Omental fat pad (tissue), 4 donors: Measurements from ENCODE around the gene PIK3R5. TPM values are rescaled to one million over a fixed set of nuclear protein-coding genes. Genes with fewer than 3 reads are reported as not detected.

ENCODE experiments used
- ATAC-seq: fragments of 150-250 bp; one replicate; pipeline ENCODE4 v1.9.1; 2016; ENCODE audit warnings: mild to moderate bottlenecking, moderate library complexity; ENCODE audit not compliant: low FRiP score
- DNase-seq: peaks from one replicate; pipeline ENCODE4 v3.0.0-alpha.2; 2019; ENCODE audit warnings: low spot score
- total RNA-seq, 4 donors: library from RNA; depleted of rRNA; stranded (reverse); fragments of >200 nt; gene quantifications; one replicate each; pipeline ENCODE4 v1.1.0, GENCODE V29; 2016
- TF ChIP-seq, protein P1 (sequence below), 3 donors: fragments of 450-650 bp; IDR thresholded peaks; one replicate each; pipeline ENCODE4 v1.5.1; 2016 to 2017; ENCODE audit warnings: antibody characterized with exemption in 3 of 3, mild to moderate bottlenecking in 3 of 3, moderate library complexity in 2 of 3

The PIK3R5 gene
- total RNA-seq, 4 donors from 2014 or later: 18.9 to 60.2 (median 37.8) TPM

DNA sequence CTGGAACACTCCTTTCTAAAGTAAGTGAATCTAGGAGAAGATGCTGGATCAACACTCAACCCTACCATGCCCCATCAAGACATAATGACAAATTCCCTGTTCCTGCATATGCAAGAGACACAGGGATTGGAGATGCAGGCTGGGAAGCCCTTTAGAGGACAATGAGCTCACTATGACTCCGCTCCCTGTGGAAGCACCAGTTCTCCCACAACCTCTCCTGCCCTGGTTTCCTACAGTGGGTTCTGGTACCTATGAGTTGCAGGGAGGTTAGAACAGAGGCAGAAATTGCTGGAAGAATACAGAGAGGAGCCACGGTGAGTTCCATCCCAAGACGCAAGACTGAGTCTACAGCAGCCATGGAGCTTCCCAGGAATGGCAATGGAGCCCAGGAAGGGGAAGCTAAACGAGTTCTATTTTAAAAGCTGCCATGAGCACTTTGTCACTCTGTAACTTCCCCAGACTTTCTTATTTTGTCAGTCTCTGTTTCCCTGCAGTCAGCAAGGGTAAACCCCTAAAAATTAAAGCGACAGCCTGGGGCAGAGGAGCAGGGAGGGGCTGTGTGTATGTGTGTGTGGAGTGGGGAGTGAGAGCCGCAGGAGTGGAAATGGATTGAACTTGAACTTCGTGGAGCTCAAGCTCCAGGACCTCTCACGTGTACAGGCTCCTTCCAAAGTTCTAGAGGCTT, 55.8 kb downstream of the PIK3R5 start:
- no peak for DNase-seq
- TF ChIP-seq, protein P1, sequence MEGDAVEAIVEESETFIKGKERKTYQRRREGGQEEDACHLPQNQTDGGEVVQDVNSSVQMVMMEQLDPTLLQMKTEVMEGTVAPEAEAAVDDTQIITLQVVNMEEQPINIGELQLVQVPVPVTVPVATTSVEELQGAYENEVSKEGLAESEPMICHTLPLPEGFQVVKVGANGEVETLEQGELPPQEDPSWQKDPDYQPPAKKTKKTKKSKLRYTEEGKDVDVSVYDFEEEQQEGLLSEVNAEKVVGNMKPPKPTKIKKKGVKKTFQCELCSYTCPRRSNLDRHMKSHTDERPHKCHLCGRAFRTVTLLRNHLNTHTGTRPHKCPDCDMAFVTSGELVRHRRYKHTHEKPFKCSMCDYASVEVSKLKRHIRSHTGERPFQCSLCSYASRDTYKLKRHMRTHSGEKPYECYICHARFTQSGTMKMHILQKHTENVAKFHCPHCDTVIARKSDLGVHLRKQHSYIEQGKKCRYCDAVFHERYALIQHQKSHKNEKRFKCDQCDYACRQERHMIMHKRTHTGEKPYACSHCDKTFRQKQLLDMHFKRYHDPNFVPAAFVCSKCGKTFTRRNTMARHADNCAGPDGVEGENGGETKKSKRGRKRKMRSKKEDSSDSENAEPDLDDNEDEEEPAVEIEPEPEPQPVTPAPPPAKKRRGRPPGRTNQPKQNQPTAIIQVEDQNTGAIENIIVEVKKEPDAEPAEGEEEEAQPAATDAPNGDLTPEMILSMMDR (IDR thresholded peaks at IDR 0.05): no peak
- no peak for ATAC-seq

DNA sequence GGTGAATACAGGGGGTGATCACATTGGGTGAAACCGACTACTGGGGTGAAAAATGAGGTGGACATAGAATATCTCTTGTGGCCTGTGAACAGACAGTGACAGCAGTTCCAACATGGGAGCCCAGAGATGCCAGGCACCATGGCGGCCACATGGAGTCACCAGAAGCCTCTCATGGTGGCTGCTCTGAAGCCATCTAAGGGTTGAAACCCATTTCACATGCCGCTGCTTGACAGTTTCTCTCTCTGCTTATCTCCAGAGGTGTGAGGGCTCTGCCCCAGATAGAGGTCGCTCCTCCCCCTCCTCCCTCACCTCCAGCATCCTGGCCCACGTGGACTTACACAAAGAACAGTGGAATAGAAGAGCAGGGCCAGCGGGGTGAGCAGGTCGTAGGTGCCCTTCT, 60.2 kb downstream of the PIK3R5 start:
- TF ChIP-seq, protein P1 (IDR thresholded peaks at IDR 0.05): no peak
- ATAC-seq: no peak

DNA sequence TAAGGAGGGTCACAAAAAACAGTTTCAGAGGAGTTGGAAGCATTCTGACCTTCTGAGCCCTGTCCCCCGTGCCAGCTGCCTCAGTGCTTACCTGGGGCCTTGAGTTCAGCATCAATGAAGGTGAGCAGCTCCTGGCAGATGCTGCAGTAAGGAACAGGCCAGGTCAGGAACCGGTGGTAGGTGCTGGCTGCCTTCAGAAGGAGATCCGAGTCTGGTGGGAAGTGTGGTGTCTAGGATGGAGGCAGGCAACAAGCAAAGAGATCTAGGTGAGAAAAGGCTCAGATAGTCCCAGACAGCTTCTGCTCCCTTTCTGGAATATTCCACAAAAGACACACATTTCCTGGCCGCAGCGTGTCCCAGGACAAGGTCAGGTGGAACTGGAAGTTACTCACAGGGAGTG, 60.8 kb downstream of the PIK3R5 start:
- TF ChIP-seq, protein P1 (IDR thresholded peaks at IDR 0.05): no peak
- DNase-seq (no peak), ATAC-seq (no peak)

More for the DNA sequence above, 60.2 kb downstream of the PIK3R5 start:
- no peak for DNase-seq

DNA sequence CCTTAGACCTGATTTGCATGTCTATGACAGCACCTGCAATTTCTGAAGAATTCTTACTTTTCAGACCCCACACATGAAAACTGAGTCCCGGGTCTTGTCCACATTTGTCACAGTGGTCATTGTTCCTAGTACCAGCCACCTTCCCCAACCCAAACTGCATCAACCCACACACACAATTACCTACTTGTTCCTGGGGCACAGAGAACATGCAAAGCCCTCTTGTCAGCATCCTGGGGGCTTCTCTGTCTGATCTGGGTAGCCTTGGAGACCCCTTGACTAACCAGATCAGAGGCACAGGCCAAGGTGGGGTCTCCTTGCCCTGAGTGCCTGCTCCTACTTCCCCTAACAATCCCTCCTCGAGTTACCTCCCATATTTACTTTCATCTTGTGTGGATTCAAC, 61.3 kb downstream of the PIK3R5 start:
- ATAC-seq: no peak

DNA sequence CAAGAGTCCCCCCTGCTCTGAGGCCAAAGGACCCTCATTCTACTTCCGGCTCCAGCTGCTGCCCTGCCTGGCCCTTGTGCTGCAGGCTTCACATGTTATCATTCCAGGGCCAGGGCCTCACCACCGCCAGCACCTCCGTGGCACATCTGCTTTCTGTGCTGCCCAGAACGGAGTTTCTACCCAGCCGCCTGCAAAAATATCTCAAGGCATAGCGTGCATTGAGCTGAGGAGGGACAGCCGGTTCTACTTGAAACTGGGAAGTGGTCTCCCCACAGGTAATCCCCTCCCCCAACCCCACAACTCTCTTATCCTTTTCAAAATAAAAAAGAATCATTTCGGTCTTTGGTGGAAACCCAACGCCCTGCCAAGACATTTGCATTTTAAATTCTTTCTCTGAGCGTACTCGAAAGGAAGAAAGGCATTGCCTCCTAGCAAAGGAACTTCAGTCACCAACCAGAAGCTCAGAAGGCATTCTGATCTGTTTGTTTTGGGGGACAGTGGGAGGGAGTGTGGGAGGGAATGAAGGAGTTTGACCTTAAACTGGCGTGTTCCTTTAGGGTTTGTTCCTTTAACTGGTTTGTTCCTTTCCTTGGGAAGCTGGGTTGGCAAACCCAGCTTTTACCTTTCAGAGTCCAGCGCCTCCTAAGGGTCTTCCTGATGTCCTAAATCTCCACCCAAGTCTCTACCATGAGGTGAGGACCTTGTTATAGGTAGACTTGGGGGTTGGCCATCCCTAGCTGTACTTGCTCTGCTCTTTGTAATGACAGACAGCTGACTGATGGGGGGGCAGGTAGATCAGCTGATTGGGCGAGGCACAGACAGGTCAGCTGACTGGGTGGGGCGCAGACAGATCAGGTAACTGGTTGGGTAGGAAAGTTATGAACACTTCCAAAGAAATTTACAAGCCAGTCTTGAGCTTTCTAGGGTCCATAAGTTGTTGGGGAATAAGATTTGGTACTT, 64.6 kb downstream of the PIK3R5 start:
- DNase-seq (no peak), ATAC-seq (no peak)
- TF ChIP-seq, protein P1 (IDR thresholded peaks at IDR 0.05): no peak

More for the DNA sequence above, 61.3 kb downstream of the PIK3R5 start:
- TF ChIP-seq, protein P1 (IDR thresholded peaks at IDR 0.05): no peak
- no peak for DNase-seq

DNA sequence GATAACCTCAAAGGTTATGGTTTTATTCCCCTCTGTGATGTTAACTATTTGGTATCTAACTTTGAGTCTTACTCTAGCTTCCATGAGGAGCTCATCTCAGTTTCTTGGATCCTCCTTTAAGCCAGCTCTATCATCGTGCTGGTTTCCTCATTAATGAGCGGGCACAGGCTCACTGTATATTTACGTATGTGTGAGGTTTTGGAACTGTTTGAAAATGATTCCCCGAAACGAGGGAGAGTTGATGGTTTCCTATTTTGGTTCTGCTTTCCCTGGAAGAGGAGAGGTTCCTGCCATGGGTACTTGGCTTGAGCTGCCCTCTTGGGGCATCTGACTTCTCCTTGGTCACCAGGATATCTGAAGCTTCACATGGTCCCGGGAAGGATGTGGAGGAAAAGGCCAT, 65.3 kb downstream of the PIK3R5 start:
- DNase-seq: no peak
- TF ChIP-seq, protein P1 (IDR thresholded peaks at IDR 0.05): no peak
- no peak for ATAC-seq
